Breast epithelium (tissue), 3 donors: ENCODE measurements around the gene UBE2L3.

ENCODE experiments used
- POLR2AphosphoS5 ChIP-seq, 3 donors: sonication (generic); formaldehyde crosslinking; IDR thresholded peaks; one replicate each; pipeline ENCODE4 v1.6.1; 2017; ENCODE audit warnings: antibody characterized with exemption in 3 of 3
- TF ChIP-seq, protein P1 (sequence below), 3 donors: fragments of 450-650 bp; IDR thresholded peaks; one replicate each; pipeline ENCODE4 v1.5.1; 2016 to 2017; ENCODE audit warnings: antibody characterized with exemption in 3 of 3, mild to moderate bottlenecking in 3 of 3, moderate library complexity in 3 of 3

DNA sequence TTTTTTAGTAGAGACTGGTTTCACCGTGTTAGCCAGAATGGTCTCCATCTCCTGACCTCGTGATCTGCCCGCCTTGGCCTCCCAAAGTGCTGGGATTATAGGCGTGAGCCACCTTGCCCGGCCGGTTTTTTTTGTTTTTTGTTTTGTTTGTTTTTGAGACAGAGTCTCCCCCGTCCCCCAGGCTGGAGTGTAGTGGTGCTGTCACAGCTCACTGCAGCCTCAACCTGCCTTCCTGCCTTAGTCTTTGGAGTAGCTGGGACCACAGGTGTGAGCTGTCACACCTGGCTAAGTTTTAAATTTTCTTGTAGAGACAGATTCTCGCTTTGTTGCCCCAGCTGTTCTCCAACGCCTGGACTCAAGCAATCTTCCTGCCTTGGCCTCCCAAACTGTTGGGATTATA lies 101.5 kb downstream of the UBE2L3 start:
- TF ChIP-seq POLR2AphosphoS5 (IDR thresholded peaks at IDR 0.05): no peak
- TF ChIP-seq, protein P1, sequence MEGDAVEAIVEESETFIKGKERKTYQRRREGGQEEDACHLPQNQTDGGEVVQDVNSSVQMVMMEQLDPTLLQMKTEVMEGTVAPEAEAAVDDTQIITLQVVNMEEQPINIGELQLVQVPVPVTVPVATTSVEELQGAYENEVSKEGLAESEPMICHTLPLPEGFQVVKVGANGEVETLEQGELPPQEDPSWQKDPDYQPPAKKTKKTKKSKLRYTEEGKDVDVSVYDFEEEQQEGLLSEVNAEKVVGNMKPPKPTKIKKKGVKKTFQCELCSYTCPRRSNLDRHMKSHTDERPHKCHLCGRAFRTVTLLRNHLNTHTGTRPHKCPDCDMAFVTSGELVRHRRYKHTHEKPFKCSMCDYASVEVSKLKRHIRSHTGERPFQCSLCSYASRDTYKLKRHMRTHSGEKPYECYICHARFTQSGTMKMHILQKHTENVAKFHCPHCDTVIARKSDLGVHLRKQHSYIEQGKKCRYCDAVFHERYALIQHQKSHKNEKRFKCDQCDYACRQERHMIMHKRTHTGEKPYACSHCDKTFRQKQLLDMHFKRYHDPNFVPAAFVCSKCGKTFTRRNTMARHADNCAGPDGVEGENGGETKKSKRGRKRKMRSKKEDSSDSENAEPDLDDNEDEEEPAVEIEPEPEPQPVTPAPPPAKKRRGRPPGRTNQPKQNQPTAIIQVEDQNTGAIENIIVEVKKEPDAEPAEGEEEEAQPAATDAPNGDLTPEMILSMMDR (IDR thresholded peaks at IDR 0.05): no peak
